GM19193 (cell line): ENCODE data around the gene SLC66A2.

ENCODE experiments used
- POLR2A ChIP-seq: IDR thresholded peaks from 4 replicates; pipeline ENCODE4 v1.6.1; 2011; ENCODE audit not compliant: insufficient read depth, insufficient read length; ENCODE audit errors: extremely low read depth

The SLC66A2 gene

DNA sequence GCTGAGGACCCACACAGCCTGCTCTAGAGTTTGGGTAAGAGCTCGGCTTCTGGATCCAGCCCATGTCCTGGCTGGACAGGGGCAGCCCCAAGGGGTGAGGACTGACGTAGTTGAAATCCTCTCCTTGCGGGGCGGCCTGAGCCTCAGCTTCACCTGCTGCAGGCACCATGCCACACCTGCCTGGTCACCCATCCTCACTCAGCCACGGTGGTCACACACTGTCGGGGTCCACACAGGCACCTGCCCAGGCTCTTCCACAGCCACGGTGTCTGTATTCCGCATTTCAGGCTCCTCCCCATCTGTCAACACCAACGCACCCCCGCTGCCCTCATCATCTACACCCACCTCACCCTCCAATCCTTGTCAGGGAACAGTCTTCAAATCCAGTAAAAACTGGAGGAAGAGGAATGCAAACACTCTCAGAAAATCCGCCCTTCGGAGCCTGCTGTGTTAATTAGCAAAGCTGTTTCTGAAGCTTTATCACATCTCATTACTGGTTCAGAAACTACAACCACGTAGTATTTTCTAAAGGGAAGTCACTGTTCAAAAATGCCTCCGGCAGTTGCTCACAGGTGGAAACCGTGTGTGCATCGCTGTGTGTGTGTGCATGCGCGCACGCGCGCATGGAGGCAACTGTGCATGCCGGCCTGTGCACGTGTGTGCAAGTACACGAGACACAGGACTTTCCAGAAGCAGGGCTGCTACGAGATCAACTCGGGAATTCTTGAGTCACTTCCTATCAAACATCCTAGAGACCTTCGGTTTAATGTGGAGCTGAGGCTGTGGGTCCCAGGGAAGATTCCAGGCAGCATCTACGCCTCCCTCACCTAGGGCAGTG lies 38.2 kb downstream of the SLC66A2 start:
- no peak for TF ChIP-seq POLR2A

DNA sequence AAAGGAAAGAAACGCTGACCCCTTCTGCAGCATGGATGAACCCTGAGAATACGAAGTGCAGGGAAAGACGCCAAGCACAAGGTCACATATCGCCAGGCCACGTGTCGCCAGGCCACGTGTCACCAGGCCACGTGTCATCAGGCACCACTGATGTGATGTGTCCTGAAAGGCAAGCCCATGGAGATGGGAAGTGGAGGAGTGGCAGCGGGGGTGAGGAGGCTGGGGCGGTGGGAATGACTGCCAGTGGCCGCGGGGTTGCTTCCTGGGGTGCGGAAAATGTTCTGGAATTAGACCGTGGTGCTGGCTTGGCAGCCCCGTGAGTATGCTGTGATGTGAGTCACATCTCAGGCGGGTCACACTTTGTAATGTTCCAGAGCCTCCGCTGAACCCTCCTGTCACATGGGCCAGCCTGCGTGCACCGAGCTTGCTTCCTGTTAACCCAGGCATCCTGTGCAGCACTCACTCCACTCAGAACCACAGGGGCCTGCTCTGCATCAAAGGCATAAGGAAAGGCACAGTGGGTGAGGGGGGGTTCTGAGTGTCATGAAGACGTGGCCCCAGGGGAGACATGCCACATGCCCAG lies 39.0 kb downstream of the SLC66A2 start:
- no peak for TF ChIP-seq POLR2A

DNA sequence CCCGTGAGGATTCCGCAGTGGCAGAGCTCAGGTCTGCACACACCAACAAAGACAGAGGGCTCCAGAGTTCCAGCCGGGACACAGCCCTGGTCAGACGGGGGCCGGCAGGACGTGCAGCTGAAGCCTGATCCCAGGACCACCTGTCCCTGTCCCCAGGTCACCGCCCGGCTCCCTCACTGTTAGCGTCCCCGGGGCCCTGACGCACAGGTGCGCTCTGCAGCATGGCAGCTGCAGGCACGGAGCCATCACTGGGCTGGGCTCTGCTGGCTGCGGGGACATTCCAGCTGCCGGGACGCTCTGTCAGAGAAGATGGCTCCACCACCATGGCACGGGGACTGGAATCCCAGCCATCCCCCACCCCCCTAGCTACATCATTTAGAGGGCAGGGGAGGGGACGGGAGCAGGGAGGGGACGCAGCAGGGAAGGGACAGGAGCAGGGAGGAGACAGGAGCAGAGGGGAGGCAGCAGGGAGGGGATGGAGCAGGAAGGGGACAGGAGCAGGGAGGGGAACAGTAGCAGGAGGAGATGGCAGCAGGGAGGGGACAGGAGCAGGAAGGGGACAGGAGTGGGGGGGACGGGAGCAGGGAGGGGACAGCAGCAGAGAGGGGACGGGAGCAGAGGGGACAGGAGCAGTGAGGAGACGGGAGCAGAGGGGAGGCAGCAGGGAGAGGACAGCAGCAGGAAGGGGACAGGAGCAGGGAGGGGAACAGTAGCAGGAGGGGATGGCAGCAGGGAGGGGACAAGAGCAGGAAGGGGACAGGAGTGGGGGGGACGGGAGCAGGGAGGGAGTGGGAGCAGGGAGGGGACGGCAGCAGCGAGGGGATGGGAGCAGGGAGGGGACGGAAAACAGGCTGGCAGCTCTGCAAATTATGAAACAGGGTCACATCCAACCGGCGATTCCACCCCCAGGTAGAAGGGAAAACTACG lies 39.8 kb downstream of the SLC66A2 start:
- TF ChIP-seq POLR2A = no peak

DNA sequence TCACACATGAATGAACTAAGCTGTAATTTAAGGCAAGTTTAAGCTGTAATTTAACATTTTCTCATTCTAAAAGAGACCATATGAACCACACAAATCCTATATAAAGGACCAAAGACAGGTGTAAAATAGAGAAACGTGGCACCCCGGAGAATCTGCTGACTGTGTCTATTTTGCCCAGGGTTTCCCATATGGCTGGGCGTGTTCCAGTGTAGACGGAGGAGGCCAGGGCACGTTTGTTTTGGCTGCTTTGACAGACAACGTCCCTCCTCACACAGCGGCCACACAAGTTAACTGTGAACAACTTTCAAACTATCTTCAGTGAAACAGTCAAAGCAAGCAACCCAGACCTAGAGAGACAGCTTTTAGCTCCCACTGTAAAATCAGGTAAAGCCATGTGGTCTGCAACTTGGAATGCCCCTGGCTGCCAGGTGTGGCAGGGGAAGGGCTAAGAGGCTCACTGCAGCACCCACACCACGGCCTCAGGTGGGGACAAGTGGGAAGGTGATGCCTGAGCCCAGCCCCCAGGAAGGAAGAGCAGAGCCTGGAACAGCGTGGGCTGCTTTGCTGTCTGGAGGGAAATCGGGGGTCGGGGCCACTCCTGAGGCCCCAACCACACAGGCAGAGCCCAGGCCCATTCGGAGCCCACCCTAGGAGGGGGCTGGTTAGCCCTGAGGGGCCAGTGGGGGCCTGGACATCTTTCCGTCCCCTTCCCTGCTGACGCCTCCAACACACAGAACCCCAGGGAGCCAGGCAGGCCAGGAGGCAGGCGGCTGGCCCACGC lies 40.7 kb downstream of the SLC66A2 start:
- no peak for TF ChIP-seq POLR2A

DNA sequence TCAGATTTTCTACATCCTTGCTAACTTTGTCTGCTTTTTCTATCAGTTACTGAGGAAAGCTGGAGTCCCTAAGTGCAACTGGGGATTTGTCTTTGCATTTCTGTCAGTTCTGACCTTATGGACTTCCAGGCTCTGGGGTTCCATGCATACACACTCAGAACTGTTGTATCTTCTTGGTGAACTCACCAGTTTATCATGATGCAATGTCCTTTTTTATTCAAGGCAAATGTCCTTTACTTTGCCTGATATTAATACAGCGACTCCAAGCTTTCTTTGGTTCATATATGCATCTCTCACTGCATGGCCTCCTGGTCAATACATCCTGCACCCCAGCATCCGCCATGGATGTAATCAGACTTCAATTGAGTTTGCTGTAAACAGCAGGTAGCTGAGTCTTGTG lies 44.7 kb downstream of the SLC66A2 start:
- no peak for TF ChIP-seq POLR2A

DNA sequence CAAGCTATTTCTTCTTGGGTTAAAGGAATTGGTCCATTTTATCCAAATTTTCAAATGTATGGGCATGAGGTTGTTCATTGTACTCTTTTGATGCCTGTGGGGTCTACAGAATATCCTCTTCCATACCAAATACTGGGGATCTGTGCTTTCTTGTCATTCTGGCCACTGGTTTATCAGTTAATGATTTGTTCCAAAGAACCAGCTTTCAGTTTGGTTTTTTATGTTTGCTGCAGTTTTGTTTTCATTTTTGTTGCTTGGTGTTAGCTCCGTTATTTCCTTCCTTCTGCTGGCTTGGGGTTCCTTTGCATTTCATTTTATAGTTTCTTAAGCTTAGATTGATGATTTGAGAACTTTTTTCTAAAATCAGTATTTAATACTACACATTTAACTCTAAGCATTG lies 45.5 kb downstream of the SLC66A2 start:
- no peak for TF ChIP-seq POLR2A

DNA sequence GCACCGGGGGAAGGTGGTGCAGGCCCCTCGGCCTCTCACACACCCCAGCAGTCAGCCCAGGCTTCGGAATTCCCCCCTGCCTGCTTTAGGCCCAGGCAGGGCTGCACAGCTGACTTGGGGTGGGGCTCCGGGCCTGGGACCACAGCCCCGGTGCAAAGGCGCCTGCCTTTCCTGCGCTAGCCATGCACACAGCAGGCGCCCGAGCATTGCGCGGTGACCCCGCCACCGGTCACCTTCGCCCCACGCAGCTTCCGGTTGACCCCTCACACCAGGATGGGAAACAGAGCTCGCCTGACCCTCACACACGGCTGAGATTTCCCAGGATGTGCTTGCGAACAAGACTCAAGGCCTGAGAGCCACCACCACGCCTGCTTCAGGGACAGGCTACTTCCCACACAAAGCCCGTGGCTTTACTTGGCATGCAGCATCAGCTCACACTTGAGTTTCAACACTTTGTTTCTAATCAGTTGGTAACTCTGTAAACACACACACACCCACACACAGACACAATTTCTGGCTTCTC lies 46.0 kb downstream of the SLC66A2 start:
- TF ChIP-seq POLR2A = no peak

DNA sequence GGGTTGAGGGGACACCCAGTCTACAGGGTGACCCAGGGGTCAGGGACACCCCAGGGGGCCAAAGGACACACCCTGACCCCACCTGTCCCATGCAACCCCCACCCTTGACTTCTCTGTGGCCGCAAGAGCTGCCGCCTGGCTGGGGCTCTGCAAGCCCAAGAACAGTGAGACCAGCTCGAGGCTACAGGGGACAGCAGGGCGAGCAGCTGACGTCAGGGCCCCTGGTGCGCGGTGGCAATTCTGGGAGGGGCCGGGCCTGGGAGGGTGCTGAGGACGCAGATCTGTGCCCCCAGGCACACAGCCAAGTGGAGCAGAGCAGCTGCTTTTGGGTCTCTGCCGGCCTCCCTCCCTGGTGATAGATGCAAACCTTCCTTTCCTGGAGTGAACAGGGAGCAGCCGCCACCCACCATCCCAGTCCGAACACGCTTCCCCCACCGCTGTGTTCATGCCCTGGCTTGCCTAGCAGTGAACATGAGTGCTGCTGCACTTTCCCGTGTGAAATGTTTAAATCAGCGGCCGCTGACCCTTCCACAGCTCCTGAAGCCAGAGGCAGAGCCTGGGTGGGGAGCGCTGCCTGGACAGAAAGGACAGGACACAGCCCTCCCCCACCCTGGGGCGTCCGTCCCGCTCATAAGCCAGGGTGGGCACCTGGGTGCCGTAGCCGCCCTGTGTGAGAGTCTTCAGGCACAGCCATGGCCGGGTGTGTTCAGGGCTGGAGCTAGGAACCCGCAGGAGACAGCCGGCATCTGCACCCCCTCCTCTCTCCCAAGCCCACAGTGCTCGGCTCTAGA lies 46.9 kb downstream of the SLC66A2 start:
- TF ChIP-seq POLR2A = no peak

DNA sequence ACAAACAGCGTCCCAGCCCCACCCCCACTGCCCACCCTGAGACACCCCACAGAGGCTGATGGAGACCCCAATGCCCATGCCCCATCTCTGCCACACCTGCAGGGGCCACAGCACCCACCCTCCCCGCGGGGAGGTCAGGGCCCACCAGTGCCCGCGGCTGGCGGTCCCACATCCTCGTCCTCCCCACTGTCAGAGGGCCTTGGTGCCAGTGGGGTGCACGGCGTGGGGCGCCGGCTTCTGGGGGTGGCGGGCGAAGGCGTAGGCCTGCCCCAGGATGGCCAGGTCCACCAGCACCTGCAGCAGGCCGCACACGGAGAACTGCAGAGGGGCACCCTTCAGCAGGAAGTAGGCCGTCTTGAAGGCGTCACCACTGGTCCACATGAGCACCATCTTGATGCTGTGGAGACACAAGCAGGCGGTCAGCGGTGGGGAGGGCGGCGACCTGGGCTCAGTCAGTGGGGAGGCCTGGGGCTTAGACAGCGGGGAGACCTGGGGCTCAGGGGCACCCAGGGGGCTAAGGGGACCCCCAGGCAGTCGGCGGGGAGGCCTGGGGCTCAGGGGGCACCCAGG lies 47.6 kb downstream of the SLC66A2 start:
- no peak for TF ChIP-seq POLR2A

DNA sequence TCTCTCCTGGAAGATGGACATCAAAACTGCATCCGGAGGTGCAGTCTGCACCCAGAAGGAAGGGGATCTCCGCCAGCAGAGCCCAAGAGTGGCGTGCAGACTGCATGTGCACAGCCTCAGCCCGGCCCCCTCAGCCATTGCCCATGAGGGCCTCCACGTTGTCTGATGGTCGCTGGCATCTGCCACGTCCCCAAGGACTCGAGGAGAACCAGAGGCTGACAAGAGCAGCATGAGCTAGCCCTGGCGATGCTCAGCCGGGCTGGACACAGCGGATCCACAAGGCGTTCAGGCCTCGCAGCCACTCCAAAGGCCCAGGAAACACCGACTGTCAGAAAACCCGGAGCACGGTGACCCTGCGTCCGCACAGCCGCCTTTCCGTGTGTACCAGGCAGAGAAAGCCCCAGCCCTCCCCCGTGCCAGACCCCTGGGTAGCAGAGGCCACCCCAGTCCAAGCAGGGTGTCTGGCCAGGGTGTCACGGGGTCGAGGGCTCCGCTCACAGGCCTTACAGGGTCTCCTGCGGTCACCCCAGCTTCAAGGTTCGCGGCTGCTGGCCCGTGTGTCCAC lies 48.3 kb downstream of the SLC66A2 start:
- TF ChIP-seq POLR2A = no peak

DNA sequence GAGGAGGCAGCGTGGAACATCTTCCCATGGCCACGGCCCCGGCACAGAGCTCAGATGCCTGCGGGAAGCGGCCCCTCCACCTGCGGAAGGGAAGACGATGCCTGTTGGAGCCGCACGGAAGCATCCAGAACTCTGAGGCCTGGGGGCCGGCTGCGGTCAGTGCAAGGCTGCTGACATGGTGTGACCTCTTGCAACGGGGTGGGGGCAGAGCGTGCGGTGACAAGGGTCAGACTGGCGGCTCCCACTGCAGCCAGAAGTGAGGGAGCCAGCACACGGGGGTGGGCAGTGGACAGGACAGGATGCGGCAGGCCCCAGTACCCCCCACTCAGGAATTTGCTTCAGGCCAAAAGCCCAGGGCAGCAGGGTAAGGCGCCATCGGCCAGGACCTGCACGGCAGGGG lies 48.8 kb downstream of the SLC66A2 start:
- no peak for TF ChIP-seq POLR2A

DNA sequence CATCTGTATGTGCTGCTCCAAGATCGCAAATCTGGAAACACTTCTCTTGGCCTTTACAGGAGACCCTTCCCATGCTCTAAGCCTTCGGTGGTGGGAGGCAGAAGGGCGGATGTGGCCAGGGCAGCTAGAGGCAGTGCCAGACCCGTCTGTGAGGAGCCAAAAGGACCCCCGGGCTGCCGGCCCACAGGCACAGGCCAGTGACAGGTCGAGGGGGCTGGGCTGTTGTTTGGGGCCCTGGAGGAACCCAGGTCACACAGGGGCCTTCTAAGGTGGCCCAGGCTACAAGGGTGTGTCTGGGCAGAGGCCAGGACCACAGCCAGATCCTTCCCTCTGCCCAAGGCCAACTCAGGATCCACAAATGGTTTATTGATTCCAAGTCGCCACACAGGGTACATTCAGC lies 49.4 kb downstream of the SLC66A2 start:
- TF ChIP-seq POLR2A = no peak

DNA sequence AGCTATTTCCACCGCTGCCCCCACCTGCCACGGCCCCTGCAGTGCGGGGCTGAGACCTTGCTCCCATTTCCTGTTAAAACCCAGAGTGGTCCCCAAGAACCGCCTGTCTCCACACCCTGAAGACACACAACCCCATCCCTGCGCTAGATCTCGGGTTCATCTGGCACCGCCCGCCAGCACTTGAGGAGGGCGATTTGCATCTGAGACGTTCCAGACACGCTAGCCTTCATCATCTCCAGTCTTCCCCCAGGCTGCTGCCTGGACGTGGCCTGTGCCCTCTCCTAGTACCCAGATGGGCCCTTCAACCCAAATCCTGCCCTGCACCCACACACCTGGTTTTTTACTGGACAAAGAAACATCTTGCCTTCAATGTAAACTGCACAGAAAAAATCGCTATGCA lies 49.8 kb downstream of the SLC66A2 start:
- no peak for TF ChIP-seq POLR2A
